ENCODE measurements around the gene PARVB.

PARVB gene

GRCh38 chr22:43985532-43985931 lies 38.6 kb upstream of the PARVB start:
- Histone ChIP-seq H3K27me3 (ENCODE audit: low read depth, low read length) (no peaks in the 10 kb centered on the region), H4K20me1 (ENCODE audit: insufficient read depth, low read length) (no peaks in the 10 kb centered on the region), H3K27ac (ENCODE audit: low read length) (no peak overlapping the region), H3K4me2 (ENCODE audit: low read length) (no peak overlapping the region), H3K9ac (ENCODE audit: low read length) (no peak overlapping the region), H3K4me3 (ENCODE audit: low read length) (no peak overlapping the region), H3K79me2 (ENCODE audit: low read length) (no peaks in the 10 kb centered on the region), H3K4me1 (ENCODE audit: low read length) (no peaks in the 10 kb centered on the region), H3K36me3 (replicated peaks; ENCODE audit: low read depth, low read length) (peaks cover 31% of the 10 kb centered on the region), H3K9me3 (ENCODE audit: insufficient read depth, low read length) (no peaks in the 10 kb centered on the region), H2AFZ (ENCODE audit: low read depth, low read length) (no peak overlapping the region)
- no peak for TF ChIP-seq CTCF (IDR thresholded peaks at IDR 0.05; ENCODE audit: low read depth, low read length)
- TF ChIP-seq EZH2phosphoT487 (IDR thresholded peaks at IDR 0.05; ENCODE audit: low read depth): no peak

- Histone ChIP-seq H4K20me1 (ENCODE audit: insufficient read depth, low read length) (no peaks in the 10 kb centered on the region), H3K27ac (ENCODE audit: low read length) (no peak overlapping the region), H3K9me3 (ENCODE audit: insufficient read depth, low read length) (no peaks in the 10 kb centered on the region), H3K27me3 (ENCODE audit: low read depth, low read length) (no peaks in the 10 kb centered on the region), H3K4me2 (ENCODE audit: low read length) (no peak overlapping the region), H3K4me1 (ENCODE audit: low read length) (peaks cover under 1% of the 10 kb centered on the region; the same call in 1 of the 2 replicates), H2AFZ (ENCODE audit: low read depth, low read length) (no peak overlapping the region), H3K9ac (ENCODE audit: low read length) (no peak overlapping the region), H3K79me2 (ENCODE audit: low read length) (no peaks in the 10 kb centered on the region), H3K4me3 (ENCODE audit: low read length) (no peak overlapping the region), H3K36me3 (replicated peaks; ENCODE audit: low read depth, low read length) (peaks cover 42% of the 10 kb centered on the region)
- TF ChIP-seq CTCF (IDR thresholded peaks at IDR 0.05; ENCODE audit: low read depth, low read length): no peak
Measured at GRCh38 chr22:43988116-43988820, 35.8 kb upstream of the PARVB start.

- no peaks in the 10 kb centered on the region for H3K9me3 ChIP-seq (ENCODE audit: insufficient read depth, low read length)
- no peak overlapping the region for H3K4me3 ChIP-seq (ENCODE audit: low read length)
- H3K9ac ChIP-seq (ENCODE audit: low read length): no peak overlapping the region
- no peak overlapping the region for H3K4me2 ChIP-seq (ENCODE audit: low read length)
- peaks cover 4% of the 10 kb centered on the region; the same call in 1 of the 2 replicates for H3K4me1 ChIP-seq (ENCODE audit: low read length)
- no peak overlapping the region for H2AFZ ChIP-seq (ENCODE audit: low read depth, low read length)
- H3K79me2 ChIP-seq (ENCODE audit: low read length): no peaks in the 10 kb centered on the region
- peaks cover 43% of the 10 kb centered on the region for H3K36me3 ChIP-seq (replicated peaks; ENCODE audit: low read depth, low read length)
- H3K27ac ChIP-seq (ENCODE audit: low read length): no peak overlapping the region
- H4K20me1 ChIP-seq (ENCODE audit: insufficient read depth, low read length): no peaks in the 10 kb centered on the region
- no peak for TF ChIP-seq EZH2phosphoT487 (IDR thresholded peaks at IDR 0.05; ENCODE audit: low read depth)
- no peak for TF ChIP-seq CTCF (IDR thresholded peaks at IDR 0.05; ENCODE audit: low read depth, low read length)
- no peaks in the 10 kb centered on the region for H3K27me3 ChIP-seq (ENCODE audit: low read depth, low read length)
Measured at GRCh38 chr22:43988960-43989359, 35.1 kb upstream of the PARVB start.

GRCh38 chr22:43990044-43990443 lies 34.1 kb upstream of the PARVB start:
- no peaks in the 10 kb centered on the region for H4K20me1 ChIP-seq (ENCODE audit: insufficient read depth, low read length)
- TF ChIP-seq CTCF (IDR thresholded peaks at IDR 0.05; ENCODE audit: low read depth, low read length) (no peak), EZH2phosphoT487 (IDR thresholded peaks at IDR 0.05; ENCODE audit: low read depth) (no peak)
- peaks cover 50% of the 10 kb centered on the region for H3K36me3 ChIP-seq (replicated peaks; ENCODE audit: low read depth, low read length)

More at GRCh38 chr22:43990044-43990443, 34.1 kb upstream of the PARVB start:
- H3K4me2 ChIP-seq (ENCODE audit: low read length): no peak overlapping the region
- H2AFZ ChIP-seq (ENCODE audit: low read depth, low read length): no peak overlapping the region
- H3K9ac ChIP-seq (ENCODE audit: low read length): no peak overlapping the region
- H3K4me3 ChIP-seq (ENCODE audit: low read length): no peak overlapping the region
- no peaks in the 10 kb centered on the region for H3K27me3 ChIP-seq (ENCODE audit: low read depth, low read length)
- no peaks in the 10 kb centered on the region for H3K9me3 ChIP-seq (ENCODE audit: insufficient read depth, low read length)
- no peak overlapping the region for H3K27ac ChIP-seq (ENCODE audit: low read length)
- no peaks in the 10 kb centered on the region for H3K79me2 ChIP-seq (ENCODE audit: low read length)
- peaks cover 4% of the 10 kb centered on the region; the same call in 1 of the 2 replicates for H3K4me1 ChIP-seq (ENCODE audit: low read length)
